HG02642 (cell line): ENCODE measurements around the gene PSD4.

Source experiments
- ATAC-seq: cut with Tn5 transposase; IDR thresholded peaks from one replicate; pipeline ENCODE4 v1.9.1; 2021; ENCODE audit warnings: mild to moderate bottlenecking; ENCODE audit not compliant: unreplicated experiment, poor library complexity

PSD4 gene

DNA sequence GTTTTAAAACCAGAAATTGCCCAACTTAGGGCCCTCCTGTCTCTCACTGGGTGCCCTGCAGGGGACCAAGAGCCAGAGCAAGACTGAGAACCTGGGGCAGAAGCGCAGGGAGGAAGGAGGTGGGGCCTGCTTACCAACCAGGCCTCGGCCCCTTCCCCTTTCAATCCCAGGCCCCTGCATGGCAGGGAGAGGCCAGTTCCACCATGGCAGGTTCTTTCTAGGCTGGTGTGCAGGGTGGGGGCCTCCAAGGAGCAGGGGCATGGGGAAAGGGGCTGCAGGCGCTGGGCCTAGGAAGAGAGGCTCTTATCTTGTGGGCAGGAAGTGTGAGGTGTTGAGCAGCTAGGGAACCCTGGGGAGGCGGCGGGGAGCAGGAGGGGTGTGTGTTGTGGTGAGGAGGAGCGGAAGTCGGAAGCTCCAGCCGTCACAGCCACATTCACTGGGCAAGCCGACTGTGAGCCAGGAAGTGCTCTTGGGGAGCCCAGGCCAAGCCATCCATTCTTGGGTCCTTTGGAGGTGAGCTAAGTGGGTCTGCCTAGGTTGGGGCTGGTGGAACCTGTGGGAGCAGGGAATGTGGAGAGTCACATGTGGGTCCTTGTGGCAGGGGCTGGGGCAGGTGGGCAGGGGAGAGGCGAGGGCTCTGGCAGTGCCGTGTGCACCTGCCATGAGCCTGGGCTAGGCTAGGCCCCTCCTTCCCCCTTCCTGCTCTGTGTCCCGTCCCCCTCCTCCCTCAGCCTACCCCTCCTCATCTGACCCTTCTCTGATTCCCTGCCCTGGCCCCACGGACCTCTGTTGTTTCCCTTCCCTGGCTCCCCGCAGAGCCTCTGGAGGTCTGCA, at the start of gene PSD4:
Gene PSD4, plus strand, starts transcription at position 430 of the 834 bp plus-strand sequence. CDS start 8,486 bp downstream, outside the sequence.
- peak; percentile 86 for ATAC-seq

DNA sequence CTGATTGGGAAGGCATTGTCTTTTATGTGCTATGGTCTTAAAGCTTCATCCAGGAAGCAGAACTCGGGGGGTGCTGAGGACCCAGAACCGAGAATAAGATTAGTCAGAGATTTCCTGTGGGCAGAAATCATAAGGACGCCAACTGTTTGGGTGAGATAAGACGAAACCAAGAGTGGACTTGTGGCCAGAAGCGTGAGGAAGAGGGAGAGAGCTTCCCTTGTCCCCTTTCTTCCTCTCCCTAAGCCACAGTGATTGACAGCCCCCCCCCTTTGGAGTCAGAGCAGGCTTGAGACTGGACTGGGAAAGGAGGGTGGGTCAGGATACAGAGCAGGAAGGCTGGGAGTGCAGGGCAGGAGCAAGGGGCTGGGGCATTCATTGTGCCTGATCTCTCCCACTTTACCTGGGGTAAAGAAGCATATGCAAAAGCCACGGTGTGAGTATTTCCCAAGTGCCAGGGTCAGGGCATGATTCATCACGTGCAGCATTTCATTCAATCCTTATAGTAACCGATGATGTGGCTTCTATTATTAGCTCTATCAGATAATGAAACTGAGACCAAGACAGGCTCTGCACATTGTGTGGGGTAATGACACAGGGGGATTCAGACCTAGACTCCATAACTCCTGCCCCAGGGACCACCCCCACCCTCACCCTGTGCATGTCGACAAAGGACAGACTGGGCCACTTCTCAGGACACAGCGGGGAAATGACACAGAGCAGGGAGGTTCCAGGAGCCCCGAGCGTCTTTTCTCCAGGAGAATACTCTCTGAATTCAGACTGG, 49.4 kb upstream of the PSD4 start:
- peak; percentile 53 for ATAC-seq

DNA sequence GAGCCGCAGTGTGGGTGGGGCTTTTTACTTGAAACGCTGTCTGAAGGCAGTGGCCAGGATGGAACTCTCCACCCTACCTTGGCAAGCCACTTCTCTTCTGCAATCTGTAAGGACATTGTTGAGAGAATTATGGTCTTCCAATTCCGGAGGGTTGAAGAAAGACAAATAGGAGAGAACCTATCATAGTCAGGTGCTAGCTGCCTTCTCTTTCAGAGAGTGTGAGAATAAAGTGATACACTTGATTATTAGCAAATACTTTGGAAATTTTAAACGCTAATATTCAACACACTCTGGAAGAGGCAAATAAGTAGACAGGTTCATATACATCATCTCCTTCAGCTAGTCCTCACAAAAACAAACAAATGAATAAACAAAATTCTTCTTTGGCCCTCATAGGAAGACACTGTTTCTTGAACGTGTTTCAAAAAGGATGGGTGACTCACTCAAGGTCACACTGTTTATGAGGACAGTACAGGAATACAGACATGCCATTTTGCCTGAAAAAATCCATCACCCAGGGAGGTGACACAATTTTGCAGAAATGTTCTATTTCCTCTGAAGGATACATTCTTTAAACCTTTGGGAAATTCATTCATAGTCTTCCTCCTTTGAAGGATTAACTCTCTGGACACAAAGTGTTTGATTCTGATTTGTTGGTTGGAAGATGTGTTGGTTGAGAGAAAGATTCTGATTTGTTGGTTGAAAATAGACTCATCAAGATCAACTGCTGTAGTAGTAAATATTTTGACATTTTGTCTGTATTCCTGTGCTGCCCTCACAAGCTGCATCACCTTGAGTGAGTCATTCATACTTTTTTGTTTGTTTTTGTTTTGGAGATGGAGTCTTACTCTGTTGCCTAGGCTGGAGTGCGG, 48.6 kb upstream of the PSD4 start:
- ATAC-seq, result no peak

DNA sequence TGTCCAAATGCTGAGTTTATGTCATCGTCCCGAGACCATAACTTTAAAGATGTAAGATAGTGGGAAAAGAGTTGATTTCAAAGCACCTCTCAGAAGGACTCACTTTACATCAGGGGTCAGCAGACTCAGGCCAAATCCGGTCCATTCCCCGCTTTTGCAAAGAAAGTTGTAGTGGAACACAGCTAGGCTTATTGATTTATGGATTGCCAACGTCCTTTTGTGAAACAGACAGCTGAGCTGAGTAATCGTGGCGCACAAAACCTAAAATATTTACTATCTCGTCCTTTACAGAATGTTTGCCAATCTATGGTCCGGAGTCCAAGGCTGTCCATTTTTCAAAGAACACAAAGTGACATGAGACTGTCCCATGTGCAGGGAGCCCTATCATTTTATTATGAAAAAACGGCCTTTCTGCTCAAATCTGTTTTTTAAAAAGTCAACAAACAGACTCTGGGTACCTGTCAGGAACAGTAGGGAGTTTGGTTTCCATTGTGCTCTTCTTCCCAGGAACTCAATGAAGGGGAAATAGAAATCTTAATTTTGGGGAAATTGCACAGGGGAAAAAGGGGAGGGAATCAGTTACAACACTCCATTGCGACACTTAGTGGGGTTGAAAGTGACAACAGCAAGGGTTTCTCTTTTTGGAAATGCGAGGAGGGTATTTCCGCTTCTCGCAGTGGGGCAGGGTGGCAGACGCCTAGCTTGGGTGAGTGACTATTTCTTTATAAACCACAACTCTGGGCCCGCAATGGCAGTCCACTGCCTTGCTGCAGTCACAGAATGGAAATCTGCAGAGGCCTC, 46.7 kb upstream of the PSD4 start, which contains the start of gene IL1RN:
Gene IL1RN, plus strand, starts transcription at position 754 of the 801 bp plus-strand sequence. Its CDS starts 27 bp downstream, at position 781.
- no peak for ATAC-seq

DNA sequence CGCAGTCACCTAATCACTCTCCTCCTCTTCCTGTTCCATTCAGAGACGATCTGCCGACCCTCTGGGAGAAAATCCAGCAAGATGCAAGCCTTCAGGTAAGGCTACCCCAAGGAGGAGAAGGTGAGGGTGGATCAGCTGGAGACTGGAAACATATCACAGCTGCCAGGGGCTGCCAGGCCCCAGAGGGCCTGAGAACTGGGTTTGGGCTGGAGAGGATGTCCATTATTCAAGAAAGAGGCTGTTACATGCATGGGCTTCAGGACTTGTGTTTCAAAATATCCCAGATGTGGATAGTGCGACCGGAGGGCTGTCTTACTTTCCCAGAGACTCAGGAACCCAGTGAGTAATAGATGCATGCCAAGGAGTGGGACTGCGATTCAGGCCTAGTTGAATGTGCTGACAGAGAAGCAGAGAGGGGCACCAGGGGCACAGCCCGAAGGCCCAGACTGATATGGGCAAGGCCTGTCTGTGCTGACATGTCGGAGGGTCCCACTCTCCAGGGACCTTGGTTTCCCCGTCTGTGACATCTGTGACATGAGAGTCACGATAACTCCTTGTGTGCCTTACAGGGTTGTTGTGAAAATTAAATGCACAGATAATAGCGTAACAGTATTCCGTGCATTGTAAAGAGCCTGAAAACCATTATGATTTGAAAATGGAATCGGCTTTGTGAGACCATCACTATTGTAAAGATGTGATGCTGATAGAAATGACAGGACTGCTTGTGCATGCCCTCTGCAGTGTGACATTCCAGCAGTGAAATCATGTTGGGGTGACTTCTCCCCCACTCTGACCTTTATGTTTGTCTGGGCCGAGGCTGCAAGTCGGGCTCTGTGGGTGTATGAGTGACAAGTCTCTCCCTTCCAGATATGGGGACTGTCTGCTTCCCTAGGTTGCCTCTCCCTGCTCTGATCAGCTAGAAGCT, 45.9 kb upstream of the PSD4 start:
- no peak for ATAC-seq

DNA sequence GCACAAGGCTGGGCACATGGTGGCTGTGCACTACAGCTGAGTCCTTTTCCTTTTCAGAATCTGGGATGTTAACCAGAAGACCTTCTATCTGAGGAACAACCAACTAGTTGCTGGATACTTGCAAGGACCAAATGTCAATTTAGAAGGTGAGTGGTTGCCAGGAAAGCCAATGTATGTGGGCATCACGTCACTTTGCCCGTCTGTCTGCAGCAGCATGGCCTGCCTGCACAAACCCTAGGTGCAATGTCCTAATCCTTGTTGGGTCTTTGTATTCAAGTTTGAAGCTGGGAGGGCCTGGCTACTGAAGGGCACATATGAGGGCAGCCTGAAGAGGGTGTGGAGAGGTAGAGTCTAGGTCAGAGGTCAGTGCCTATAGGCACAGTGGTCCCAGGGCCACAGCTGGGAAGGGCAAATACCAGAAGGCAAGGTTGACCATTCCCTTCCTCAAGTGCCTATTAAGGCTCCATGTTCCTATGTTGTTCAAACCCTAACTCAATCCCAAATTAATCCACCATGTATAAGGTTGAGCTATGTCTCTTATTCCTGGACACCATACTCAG, 44.2 kb upstream of the PSD4 start:
- ATAC-seq, result no peak

DNA sequence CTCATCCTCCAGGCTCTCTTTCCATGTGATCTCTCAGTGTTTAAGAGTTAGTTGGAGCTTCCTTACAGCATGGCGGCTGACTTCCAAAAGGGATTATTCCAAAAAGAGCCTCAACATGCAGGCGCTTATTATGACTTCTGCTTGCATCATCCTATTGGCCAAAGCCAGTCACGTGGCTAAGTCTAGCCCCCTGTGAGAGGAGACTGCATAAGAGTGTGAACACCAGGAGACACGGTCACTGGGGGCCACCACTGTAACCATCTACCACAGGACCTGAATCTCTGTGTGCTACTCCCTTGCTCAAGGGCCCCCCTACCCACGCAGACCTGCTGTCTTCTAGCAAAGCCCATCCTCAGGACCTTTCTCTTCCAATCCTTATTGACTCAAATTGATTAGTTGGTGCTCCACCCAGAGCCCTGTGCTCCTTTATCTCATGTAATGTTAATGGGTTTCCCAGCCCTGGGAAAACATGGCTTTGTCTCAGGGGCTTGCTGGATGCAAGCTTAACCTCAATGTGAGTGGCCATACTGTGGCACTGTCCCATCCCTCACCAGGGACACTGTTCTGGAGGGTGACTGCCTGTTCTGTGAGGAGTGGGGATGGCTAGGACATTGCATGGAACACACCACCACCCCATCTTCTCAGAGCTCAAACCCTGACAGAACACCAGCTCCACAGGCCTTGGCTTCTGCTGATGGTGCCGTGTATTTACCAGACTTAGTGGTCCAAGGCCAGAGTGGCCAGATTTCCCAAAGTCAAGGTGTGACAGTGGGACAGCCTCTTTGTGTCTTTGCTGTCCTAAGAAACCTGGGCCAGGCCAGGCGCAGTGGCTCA, 42.2 kb upstream of the PSD4 start:
- ATAC-seq, result no peak

DNA sequence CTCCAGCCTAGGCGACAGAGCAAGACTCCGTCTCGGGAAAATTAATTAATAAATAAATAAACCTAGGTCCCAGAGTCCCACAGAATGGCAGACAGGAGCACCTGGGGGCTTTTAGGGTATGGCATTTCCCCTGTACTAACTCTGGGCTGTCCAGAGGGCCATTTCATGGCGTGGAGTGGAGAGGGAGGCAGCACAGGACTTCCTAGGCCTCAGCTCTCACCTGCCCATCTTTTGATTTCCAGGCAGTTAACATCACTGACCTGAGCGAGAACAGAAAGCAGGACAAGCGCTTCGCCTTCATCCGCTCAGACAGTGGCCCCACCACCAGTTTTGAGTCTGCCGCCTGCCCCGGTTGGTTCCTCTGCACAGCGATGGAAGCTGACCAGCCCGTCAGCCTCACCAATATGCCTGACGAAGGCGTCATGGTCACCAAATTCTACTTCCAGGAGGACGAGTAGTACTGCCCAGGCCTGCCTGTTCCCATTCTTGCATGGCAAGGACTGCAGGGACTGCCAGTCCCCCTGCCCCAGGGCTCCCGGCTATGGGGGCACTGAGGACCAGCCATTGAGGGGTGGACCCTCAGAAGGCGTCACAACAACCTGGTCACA, 41.3 kb upstream of the PSD4 start:
- no peak for ATAC-seq

DNA sequence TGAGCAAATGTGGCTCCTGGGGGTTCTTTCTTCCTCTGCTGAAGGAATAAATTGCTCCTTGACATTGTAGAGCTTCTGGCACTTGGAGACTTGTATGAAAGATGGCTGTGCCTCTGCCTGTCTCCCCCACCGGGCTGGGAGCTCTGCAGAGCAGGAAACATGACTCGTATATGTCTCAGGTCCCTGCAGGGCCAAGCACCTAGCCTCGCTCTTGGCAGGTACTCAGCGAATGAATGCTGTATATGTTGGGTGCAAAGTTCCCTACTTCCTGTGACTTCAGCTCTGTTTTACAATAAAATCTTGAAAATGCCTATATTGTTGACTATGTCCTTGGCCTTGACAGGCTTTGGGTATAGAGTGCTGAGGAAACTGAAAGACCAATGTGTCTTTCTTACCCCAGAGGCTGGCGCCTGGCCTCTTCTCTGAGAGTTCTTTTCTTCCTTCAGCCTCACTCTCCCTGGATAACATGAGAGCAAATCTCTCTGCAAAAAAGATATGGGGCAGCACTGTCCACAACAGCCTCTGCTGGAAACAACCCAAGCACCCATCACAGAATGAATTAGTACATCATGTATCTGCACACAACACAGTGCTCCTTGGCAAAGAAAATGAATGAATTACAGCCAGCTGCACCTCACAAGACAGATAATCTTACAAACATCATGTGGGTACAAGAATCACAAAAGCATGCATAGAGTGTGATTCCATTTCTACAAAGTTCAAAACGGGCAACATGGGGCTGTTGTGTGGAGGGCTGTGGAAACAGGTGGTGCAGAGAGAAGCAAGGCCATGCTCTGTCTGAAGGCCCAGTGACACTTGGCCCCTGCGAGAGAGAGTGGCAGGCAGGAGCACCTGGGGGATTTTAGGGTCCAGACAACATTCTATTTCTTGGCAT, 39.8 kb upstream of the PSD4 start:
- ATAC-seq, result no peak

DNA sequence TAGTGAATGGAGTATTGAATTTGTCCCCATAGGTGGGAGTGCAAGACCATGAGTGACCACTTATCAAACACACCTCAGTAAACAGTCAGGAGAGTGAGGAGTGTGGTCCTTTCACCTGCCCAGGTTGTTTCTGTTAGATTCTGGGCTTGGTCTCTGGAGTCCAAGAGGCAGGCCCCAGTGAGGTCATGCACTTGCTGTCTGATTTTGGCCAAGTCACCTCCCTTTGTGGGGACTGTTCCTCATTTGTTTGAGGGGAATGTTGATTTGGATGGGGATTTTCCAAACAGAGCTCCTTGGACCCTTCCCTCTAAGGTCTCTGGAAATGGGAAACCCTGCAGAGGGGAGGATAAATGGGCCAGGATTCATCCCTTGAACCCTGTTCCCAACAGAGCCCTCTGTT, 39.1 kb upstream of the PSD4 start:
- no peak for ATAC-seq

DNA sequence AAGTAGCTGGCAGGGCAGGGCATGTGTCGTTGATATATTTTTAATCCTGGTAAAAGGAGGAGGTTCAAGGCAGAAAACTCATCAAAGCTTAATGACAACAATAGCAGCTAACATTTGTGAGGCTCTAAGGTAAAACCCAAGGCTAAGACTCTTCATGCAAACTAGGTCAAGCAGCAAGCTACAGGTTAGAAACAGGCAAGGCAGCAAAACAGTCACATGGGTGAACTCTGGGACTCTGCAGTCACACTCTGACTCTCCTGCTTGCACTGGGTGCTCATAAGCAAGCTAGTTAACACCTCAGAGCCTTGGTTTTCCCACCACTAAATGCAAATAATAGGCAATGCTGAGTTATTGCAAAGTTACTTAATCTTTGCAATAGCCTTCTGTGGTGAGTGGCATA, 38.5 kb upstream of the PSD4 start:
- no peak for ATAC-seq

DNA sequence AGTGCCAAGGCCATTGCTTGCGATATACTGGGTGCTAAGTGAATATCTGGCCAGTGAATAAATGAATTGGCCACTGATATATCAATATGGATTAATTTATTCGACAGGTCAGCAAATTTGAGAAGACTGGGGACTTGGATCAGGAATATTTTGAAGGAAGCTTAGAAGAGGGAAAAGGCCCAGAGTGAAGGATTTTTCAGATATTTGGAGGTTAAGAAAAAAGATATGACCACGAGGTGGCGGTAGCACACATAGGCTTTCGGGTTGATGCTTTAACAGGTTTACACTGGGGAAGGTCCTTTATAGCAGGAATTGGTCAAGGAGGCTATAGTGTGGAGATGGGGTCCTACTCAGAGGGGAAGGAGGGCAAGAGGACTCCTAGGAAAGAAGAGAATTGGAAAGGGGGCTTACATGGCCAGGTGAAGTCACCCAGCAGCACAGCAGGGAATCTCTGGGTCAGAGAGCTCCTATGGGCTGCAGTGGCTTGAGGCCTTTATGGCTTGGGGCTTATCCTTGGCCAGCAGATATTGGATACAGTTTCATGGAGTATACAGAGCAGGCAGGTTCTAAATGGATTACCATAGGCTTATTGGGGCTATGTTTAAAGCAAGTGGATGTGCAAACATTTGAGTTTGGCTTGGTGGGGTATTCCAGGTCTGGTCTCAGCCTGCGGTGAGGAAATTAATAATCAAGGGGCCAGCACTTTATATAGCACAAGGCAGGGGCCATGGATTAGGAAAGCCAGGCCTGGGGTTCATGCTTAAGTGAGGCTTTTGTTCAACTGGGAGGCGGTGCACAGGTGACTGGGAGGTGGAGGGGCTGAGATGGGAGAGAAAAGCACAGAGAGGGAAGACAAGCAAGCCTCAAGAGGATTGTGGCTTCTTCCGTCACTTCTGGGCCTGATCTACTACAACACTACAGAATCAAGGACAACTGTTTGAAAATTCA, 36.7 kb upstream of the PSD4 start:
- no peak for ATAC-seq

DNA sequence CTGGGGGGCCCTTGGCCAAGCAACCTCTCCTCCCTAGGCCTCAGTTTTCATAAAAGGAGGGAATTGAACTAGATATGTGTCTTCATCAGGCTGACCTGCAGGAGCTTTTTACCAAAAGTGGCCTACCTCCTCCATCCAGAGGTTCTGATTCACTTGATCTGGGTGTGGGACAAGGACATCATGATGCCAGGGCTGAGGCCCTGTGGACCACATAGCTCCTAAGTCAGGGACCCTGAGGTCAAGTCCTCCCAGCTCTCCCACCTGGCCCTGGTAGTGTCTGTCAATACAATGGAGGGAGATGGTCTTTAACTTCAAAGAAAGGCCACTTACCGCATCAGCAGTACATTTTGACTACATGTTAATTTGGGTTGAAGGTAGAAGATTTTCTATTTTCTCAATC, 35.9 kb upstream of the PSD4 start:
- no peak for ATAC-seq

DNA sequence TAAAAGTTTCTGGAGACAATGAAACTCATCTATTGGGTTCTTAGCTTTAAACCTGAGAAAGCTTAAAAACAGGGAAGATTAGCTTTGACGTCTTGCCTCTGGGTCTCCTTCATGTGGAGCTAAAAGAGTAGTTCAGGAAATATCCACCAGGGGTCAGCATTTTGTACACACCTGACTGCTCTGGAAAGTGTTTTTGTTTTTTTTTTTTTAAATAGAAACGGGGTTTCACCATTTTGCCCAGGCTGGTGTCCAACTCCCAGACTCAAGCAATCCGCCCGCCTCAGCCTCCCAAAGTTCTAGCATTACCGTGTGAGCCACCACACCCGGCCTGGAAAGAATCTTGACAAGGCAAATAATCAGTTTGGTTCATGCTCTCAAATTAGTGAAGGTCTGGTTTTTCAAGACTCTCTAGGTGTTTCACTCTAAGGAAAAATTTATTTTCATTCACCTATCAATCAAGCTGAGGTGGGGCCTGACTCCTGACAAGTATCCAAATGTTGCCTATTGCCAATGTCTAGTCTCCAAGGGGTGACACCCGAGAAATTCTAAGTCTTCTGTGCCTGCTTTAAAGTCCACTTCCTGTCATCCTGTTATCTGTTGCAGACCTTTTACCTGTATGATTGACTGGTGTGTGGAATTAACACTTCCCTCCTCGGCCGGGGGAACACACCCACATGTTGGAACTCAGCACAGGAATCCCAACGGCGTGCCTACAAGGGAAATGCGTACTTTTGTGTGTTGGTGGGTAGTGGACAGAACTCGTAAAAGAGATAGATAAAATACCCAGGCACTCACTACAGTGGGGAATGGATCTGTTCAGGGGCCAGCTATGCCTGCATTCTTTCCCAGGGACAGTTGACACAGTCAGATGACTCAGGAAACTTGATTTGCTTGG, 35.1 kb upstream of the PSD4 start:
- peak; percentile 69 for ATAC-seq
